RWPE2 (cell line): ENCODE data around the gene NFASC.

Source experiments
- ATAC-seq: fragments of 200-7000 bp; cut with Tn5 transposase; 3 replicates; pipeline ENCODE4 v1.9.1; 2021; ENCODE audit warnings: low read depth
- DNase-seq: peaks from one replicate; pipeline ENCODE4 v3.0.0-alpha.2; 2020; ENCODE audit warnings: low spot score
- H3K27ac ChIP-seq: fragments of 450-650 bp; 2 replicates; pipeline ENCODE4 v1.5.1; 2017; ENCODE audit warnings: mild to moderate bottlenecking; ENCODE audit not compliant: poor library complexity, severe bottlenecking
- H3K27me3 ChIP-seq: fragments of 250-450 bp; sonication (Bioruptor Pico); 2 replicates; pipeline ENCODE4 v1.5.1; 2021; ENCODE audit warnings: mild to moderate bottlenecking, moderate library complexity; ENCODE audit not compliant: insufficient read depth, poor library complexity, severe bottlenecking
- H3K36me3 ChIP-seq: fragments of 250-450 bp; sonication (Bioruptor Pico); 2 replicates; pipeline ENCODE4 v1.5.1; 2020; ENCODE audit warnings: low read depth, mild to moderate bottlenecking, moderate library complexity
- H3K4me1 ChIP-seq: fragments of 250-450 bp; sonication (Bioruptor Pico); 2 replicates; pipeline ENCODE4 v1.5.1; 2021; ENCODE audit warnings: mild to moderate bottlenecking, moderate library complexity; ENCODE audit not compliant: insufficient read depth, poor library complexity, severe bottlenecking
- H3K4me3 ChIP-seq: fragments of 250-450 bp; sonication (Bioruptor Pico); 2 replicates; pipeline ENCODE4 v1.5.1; 2021; ENCODE audit warnings: mild to moderate bottlenecking, moderate library complexity; ENCODE audit not compliant: severe bottlenecking
- H3K9me3 ChIP-seq: fragments of 250-450 bp; sonication (Bioruptor Pico); 2 replicates; pipeline ENCODE4 v1.5.1; 2021; ENCODE audit warnings: mild to moderate bottlenecking, moderate library complexity; ENCODE audit not compliant: severe bottlenecking
- CTCF ChIP-seq: fragments of 450-650 bp; IDR thresholded peaks from one replicate; pipeline ENCODE4 v1.5.1; 2017; ENCODE audit warnings: mild to moderate bottlenecking, moderate library complexity; ENCODE audit not compliant: poor library complexity, severe bottlenecking

NFASC gene

DNA sequence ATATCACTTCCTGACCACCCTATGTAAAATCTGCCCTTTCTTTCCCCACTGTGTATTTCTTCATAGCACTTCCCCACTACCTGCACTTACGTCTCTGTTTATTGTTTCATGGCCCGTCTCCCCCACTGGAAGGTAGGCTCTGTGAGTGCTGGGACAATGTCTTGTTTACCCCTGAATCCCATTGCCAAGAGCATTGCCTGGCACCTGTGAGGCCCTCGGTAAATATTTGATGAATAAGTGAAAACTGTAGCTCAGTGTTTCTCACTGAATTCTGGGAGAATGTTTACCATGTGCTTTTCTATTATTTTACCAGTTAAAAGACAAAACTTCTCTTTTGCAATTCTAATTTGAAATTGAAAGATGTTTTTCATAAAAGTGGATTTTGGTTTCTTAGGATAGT lies 11.8 kb downstream of the NFASC start:
- DNase-seq (no peak), ATAC-seq (no peak)
- Histone ChIP-seq H3K27ac (no peak overlapping the region), H3K9me3 (no peaks in the 10 kb centered on the region), H3K4me3 (no peak overlapping the region), H3K4me1 (peaks cover 5% of the 10 kb centered on the region), H3K27me3 (peaks cover 2% of the 10 kb centered on the region), H3K36me3 (no peaks in the 10 kb centered on the region)
- TF ChIP-seq CTCF: no peak

DNA sequence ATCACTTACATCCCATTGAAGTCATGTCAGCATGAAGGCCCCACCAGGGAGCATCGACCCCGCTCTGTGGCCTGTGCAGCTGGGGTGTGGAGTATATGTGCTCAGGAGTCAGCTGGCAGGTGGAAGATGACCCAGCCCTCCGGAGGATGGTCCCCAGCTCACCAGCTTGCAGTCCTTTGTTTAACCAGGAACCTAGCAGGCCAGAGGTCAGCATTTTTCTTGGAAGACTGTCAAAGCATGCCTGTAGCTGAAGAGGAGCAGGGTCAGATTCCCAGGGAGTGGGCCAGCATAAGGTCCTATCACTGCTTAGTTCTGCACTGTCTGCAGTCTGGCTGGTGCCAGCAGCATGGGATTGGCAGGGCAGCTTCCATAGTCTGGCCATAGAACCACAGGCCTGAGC lies 12.7 kb downstream of the NFASC start:
- ATAC-seq (no peak; the same call in 2 of the 3 replicates), DNase-seq (no peak)
- Histone ChIP-seq H3K36me3 (no peaks in the 10 kb centered on the region), H3K9me3 (no peaks in the 10 kb centered on the region), H3K4me1 (peaks cover 5% of the 10 kb centered on the region), H3K27me3 (no peaks in the 10 kb centered on the region), H3K4me3 (no peak overlapping the region), H3K27ac (no peak overlapping the region)
- no peak for TF ChIP-seq CTCF

- Histone ChIP-seq H3K27ac (no peak overlapping the region), H3K9me3 (no peaks in the 10 kb centered on the region), H3K36me3 (no peaks in the 10 kb centered on the region), H3K27me3 (no peaks in the 10 kb centered on the region), H3K4me3 (no peak overlapping the region), H3K4me1 (peaks cover 5% of the 10 kb centered on the region)
- ATAC-seq: no peak
- TF ChIP-seq CTCF: no peak
- DNase-seq: no peak
Measured at GRCh38 chr1:204885288-204885711, 14.6 kb downstream of the NFASC start.

- no peak overlapping the region for H3K27ac ChIP-seq
- ATAC-seq: no peak
- H3K27me3 ChIP-seq: no peaks in the 10 kb centered on the region
- peaks cover 5% of the 10 kb centered on the region for H3K4me1 ChIP-seq
- no peak overlapping the region for H3K4me3 ChIP-seq
- no peak for DNase-seq
- H3K36me3 ChIP-seq: no peaks in the 10 kb centered on the region
- H3K9me3 ChIP-seq: no peaks in the 10 kb centered on the region
- no peak for TF ChIP-seq CTCF
Measured at GRCh38 chr1:204885790-204886189, 15.1 kb downstream of the NFASC start.

DNA sequence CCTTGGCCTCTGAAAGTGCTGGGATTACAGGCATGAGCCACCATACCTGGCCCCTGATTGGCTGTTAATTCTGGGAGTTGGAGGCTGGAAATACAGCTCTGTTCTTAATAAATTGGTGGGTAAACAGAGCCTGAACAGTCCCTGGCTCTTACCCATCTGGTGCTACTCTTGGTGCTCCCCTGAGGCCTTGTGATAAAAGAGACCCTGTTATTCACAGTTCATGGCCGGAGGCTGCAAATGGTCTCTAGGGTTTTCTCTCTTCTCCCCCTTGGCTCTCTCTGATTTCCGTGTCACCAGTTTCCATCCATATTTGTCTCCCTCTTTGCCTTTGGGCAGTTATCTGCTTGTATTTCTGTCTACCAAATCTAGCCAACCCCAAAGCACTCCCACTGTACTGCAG lies 17.2 kb downstream of the NFASC start:
- H3K9me3 ChIP-seq: no peaks in the 10 kb centered on the region
- no peak for DNase-seq
- H3K27me3 ChIP-seq: no peaks in the 10 kb centered on the region
- no peaks in the 10 kb centered on the region for H3K36me3 ChIP-seq
- H3K4me3 ChIP-seq: no peak overlapping the region
- ATAC-seq: no peak
- H3K27ac ChIP-seq: no peak overlapping the region
- TF ChIP-seq CTCF: no peak
- H3K4me1 ChIP-seq: peaks cover 5% of the 10 kb centered on the region
